NCI-H524 (cell line): ENCODE measurements around the gene DAPK3.
"Not testable (repeated sequence)": the region's sequence is repeated elsewhere in the genome, so short reads cannot be mapped to it uniquely, and the experiment has no call there.

Source experiments
- DNase-seq, 2 experiments: peaks; one replicate each; lab custom pipeline; 2025; lab: John Stamatoyannopoulos, UW

Gene DAPK3

GRCh38 chr19:4005436-4005835 lies 34.5 kb upstream of the DAPK3 start:
- DNase-seq: not testable (repeated sequence)

DNA sequence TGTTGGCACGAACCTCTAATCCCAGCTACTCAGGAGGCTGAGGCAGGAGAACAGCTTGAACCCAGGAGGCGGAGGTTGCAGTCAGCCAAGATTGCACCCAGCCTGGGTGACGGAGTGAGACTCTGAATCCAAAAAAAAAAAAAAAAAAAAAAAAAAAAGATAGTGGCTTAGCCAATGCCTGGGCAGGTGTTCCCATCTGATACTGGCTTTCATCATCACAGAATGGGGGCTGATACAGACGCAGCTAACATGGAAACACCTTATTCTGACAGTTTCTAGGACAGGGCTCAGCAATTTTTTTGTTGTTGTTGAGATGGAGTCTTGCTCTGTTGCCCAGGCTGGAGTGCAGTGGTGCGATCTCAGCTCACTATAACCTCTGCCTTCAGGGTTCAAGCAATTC lies 29.9 kb upstream of the DAPK3 start:
- DNase-seq: not testable (repeated sequence)

- peak; percentile 47 to 81 for DNase-seq
Measured at GRCh38 chr19:3998667-3999412, 27.9 kb upstream of the DAPK3 start.

DNA sequence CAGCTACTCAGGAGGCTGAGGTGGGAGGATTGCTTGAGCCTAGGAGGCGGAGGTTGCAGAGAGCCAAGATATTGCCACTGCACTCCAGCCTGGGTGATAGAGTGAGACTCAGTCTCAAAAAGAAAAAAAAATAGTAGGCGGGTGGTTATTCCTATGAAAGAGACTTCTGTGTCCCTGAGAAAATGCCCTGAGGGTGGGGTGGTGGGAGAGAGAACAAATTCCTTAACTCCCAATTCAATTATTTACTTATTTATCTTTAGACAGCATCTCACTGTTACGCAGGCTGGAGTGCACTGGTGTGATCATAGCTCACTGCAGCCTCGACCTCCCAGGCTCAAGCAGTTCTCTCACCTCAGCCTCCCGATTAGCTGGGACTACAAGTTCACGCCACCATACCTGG lies 24.7 kb upstream of the DAPK3 start:
- DNase-seq: no peak

GRCh38 chr19:3990815-3991117 lies 19.9 kb upstream of the DAPK3 start:
- no peak for DNase-seq

DNA sequence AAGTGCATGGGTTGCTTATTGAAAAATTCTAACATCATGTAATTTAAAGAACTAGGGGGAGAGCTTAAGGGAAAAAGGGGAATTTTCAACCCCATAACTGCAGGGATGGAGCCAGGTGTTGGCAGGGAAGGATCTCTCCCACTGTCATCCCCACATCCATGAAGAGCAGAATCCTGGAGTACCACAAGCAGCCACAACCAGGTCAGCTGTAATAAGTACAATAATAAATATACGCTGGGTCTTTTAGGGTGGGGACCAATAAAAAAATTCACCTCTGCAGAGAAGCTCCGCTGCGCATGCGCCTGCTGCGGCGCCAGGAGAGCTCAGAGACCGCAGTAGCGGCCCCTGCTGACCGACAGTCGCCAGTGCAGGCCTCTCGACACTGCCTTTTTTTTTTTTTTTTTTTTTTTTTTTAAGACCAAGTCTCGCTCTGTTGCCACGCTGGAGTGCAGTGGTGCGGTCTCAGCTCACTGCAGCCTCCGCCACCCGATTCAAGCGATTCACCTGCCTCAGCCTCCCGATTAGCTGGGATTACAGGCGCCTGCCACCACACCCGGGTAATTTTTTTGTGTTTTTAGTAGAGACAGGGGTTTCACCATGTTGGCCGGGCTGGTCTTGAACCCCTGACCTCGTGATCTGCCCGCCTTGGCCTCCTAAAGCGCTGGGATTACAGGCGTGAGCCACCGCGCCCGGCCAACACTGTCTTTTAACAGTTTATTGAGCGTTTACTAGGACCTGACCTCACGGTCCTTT lies 16.9 kb upstream of the DAPK3 start:
- DNase-seq: peak; percentile 77 to 87

GRCh38 chr19:3986260-3987041 lies 15.6 kb upstream of the DAPK3 start:
- DNase-seq: peak; percentile 86 to 91

GRCh38 chr19:3985643-3986259 lies 14.9 kb upstream of the DAPK3 start:
- no peak for DNase-seq

- peak; percentile 79 to 94 for DNase-seq
Measured at GRCh38 chr19:3984908-3985642, 14.2 kb upstream of the DAPK3 start, which contains the start of gene EEF2. TSS of gene EEF2 (minus strand) at chr19:3985463. CDS start at chr19:3985380, 83 bp downstream.

GRCh38 chr19:3984584-3984907 lies 13.6 kb upstream of the DAPK3 start:
- no peak for DNase-seq

- no peak for DNase-seq
Measured at GRCh38 chr19:3983936-3984583, 13.2 kb upstream of the DAPK3 start.

GRCh38 chr19:3983542-3983914 lies 12.6 kb upstream of the DAPK3 start:
- DNase-seq: no peak

GRCh38 chr19:3982701-3983541 lies 12.0 kb upstream of the DAPK3 start:
- no peak for DNase-seq

DNA sequence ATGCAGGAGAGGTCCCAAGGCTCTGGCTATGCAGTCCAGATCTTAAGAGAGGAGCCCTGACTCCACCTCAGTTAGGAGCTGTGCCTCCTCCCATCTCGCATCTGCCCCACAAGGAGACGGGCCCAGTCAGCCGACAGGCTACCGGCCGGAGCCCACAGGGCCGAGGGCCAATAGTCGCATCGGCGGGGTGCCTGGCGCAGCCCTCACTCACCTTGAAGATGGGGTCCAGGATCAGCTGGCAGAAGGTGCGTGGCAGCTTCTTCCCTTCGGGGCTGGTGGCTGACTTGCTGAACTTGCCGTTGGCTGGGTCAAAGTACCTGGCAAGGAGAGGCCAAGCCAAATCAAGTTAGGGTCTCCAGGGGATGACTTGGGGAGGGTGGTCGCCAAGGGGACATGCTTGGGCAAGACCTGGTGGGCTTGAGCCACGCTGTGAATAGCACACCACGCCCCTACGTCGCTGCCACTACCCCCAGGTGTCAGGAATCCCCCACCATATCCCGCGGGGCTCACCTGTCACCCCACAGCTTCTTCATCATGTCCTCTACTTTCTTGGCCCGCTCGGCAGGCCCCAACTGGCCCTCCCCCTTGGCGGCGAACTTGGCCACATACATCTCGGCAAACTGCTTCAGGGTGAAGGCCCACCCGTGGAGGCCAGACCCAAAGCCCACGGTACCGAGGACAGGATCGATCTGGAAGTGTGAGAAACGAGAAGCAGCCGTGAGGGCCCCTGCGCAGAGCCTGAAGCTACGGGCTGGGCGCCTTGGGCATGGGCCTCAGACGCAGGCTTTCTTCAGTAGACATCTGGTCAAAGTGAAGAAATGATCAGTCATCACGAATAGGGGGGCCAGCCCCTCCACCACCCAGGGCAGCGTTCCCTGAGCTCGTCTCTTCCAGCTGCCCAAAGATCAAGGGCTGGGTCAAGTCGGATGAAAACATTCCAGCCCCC lies 11.1 kb upstream of the DAPK3 start:
- no peak for DNase-seq

GRCh38 chr19:3981373-3981735 lies 10.5 kb upstream of the DAPK3 start:
- no peak for DNase-seq

GRCh38 chr19:3980353-3981251 lies 9.7 kb upstream of the DAPK3 start:
- DNase-seq: no peak

- DNase-seq: no peak
Measured at GRCh38 chr19:3979674-3980352, 8.9 kb upstream of the DAPK3 start.

- no peak for DNase-seq
Measured at GRCh38 chr19:3979289-3979673, 8.4 kb upstream of the DAPK3 start.
